Rectal smooth muscle tissue (tissue), 1 donor: ENCODE measurements around the gene TFF1.

ENCODE experiments used
- H3K27ac ChIP-seq: one replicate; pipeline ENCODE4 v1.7.0; 2013; ENCODE audit warnings: low read depth, low read length, inconsistent platforms
- H3K27me3 ChIP-seq: one replicate; pipeline ENCODE4 v1.7.0; 2013; ENCODE audit warnings: low read length; ENCODE audit not compliant: control insufficient read depth, insufficient read depth
- H3K36me3 ChIP-seq: one replicate; pipeline ENCODE4 v1.7.0; 2013; ENCODE audit warnings: low read length; ENCODE audit not compliant: control insufficient read depth, insufficient read depth
- H3K4me1 ChIP-seq: one replicate; pipeline ENCODE4 v1.7.0; 2013; ENCODE audit warnings: low read length; ENCODE audit not compliant: control insufficient read depth, insufficient read depth
- H3K4me3 ChIP-seq: one replicate; pipeline ENCODE4 v1.7.0; 2013; ENCODE audit warnings: low read length
- H3K9ac ChIP-seq: one replicate; pipeline ENCODE4 v1.7.0; 2013; ENCODE audit warnings: low read length

The TFF1 gene

GRCh38 chr21:42362198-42362597 is 4.1 kb downstream of the TFF1 start:
- Histone ChIP-seq H3K4me3 (no peak overlapping the region), H3K27ac (no peak overlapping the region), H3K4me1 (no peaks in the 10 kb centered on the region), H3K27me3 (peaks cover 3% of the 10 kb centered on the region), H3K9ac (no peak overlapping the region), H3K36me3 (no peaks in the 10 kb centered on the region)

GRCh38 chr21:42361286-42361685 is 5.0 kb downstream of the TFF1 start:
- H3K4me1 ChIP-seq: no peaks in the 10 kb centered on the region
- H3K27ac ChIP-seq: no peak overlapping the region
- H3K9ac ChIP-seq: no peak overlapping the region
- H3K27me3 ChIP-seq: peaks cover 3% of the 10 kb centered on the region
- no peaks in the 10 kb centered on the region for H3K36me3 ChIP-seq
- no peak overlapping the region for H3K4me3 ChIP-seq

GRCh38 chr21:42360317-42360716 is 6.0 kb downstream of the TFF1 start:
- Histone ChIP-seq H3K4me3 (no peak overlapping the region), H3K27ac (no peak overlapping the region), H3K4me1 (no peaks in the 10 kb centered on the region), H3K36me3 (no peaks in the 10 kb centered on the region), H3K9ac (no peak overlapping the region), H3K27me3 (peaks cover 3% of the 10 kb centered on the region)

GRCh38 chr21:42358937-42359336 is 7.4 kb downstream of the TFF1 start:
- peaks cover 3% of the 10 kb centered on the region for H3K27me3 ChIP-seq
- H3K9ac ChIP-seq: no peak overlapping the region
- no peak overlapping the region for H3K4me3 ChIP-seq
- no peaks in the 10 kb centered on the region for H3K4me1 ChIP-seq
- no peak overlapping the region for H3K27ac ChIP-seq
- H3K36me3 ChIP-seq: no peaks in the 10 kb centered on the region

- H3K4me3 ChIP-seq: no peak overlapping the region
- H3K36me3 ChIP-seq: no peaks in the 10 kb centered on the region
- H3K4me1 ChIP-seq: no peaks in the 10 kb centered on the region
- H3K27me3 ChIP-seq: peaks cover 3% of the 10 kb centered on the region
- no peak overlapping the region for H3K9ac ChIP-seq
- H3K27ac ChIP-seq: no peak overlapping the region
Observed at GRCh38 chr21:42358261-42358660, 8.1 kb downstream of the TFF1 start.

GRCh38 chr21:42357307-42357706 is 9.0 kb downstream of the TFF1 start:
- no peak overlapping the region for H3K27ac ChIP-seq
- H3K27me3 ChIP-seq: peaks cover 3% of the 10 kb centered on the region
- H3K36me3 ChIP-seq: no peaks in the 10 kb centered on the region
- no peaks in the 10 kb centered on the region for H3K4me1 ChIP-seq
- H3K4me3 ChIP-seq: no peak overlapping the region
- no peak overlapping the region for H3K9ac ChIP-seq

GRCh38 chr21:42356650-42357049 is 9.7 kb downstream of the TFF1 start:
- no peaks in the 10 kb centered on the region for H3K4me1 ChIP-seq
- H3K4me3 ChIP-seq: no peak overlapping the region
- H3K9ac ChIP-seq: no peak overlapping the region
- peaks cover 3% of the 10 kb centered on the region for H3K27me3 ChIP-seq
- H3K27ac ChIP-seq: no peak overlapping the region
- H3K36me3 ChIP-seq: no peaks in the 10 kb centered on the region

GRCh38 chr21:42356046-42356445 is 10.3 kb downstream of the TFF1 start:
- Histone ChIP-seq H3K36me3 (no peaks in the 10 kb centered on the region), H3K9ac (no peak overlapping the region), H3K27me3 (peaks cover 3% of the 10 kb centered on the region), H3K27ac (no peak overlapping the region), H3K4me3 (no peak overlapping the region), H3K4me1 (no peaks in the 10 kb centered on the region)

GRCh38 chr21:42353623-42354022 is 12.7 kb downstream of the TFF1 start:
- Histone ChIP-seq H3K9ac (no peak overlapping the region), H3K27me3 (peaks cover 3% of the 10 kb centered on the region), H3K4me1 (no peaks in the 10 kb centered on the region), H3K4me3 (no peak overlapping the region), H3K27ac (no peak overlapping the region), H3K36me3 (no peaks in the 10 kb centered on the region)

GRCh38 chr21:42352441-42353095 is 13.8 kb downstream of the TFF1 start:
- no peak overlapping the region for H3K27ac ChIP-seq
- H3K27me3 ChIP-seq: no peaks in the 10 kb centered on the region
- no peaks in the 10 kb centered on the region for H3K36me3 ChIP-seq
- H3K4me3 ChIP-seq: no peak overlapping the region
- no peak overlapping the region for H3K9ac ChIP-seq
- H3K4me1 ChIP-seq: no peaks in the 10 kb centered on the region

GRCh38 chr21:42351626-42352440 is 14.5 kb downstream of the TFF1 start:
- H3K36me3 ChIP-seq: no peaks in the 10 kb centered on the region
- no peak overlapping the region for H3K27ac ChIP-seq
- no peaks in the 10 kb centered on the region for H3K27me3 ChIP-seq
- no peak overlapping the region for H3K4me3 ChIP-seq
- H3K9ac ChIP-seq: no peak overlapping the region
- no peaks in the 10 kb centered on the region for H3K4me1 ChIP-seq

GRCh38 chr21:42350927-42351426 is 15.4 kb downstream of the TFF1 start, which contains the start of gene TFF2:
TSS of gene TFF2 (minus strand) at chr21:42350994. CDS start at chr21:42350957, 37 bp downstream.
- H3K4me1 ChIP-seq: no peaks in the 10 kb centered on the region
- H3K27ac ChIP-seq: no peak within 1 kb of the TSS
- no peaks in the 10 kb centered on the region for H3K27me3 ChIP-seq
- H3K4me3 ChIP-seq: no peak within 1 kb of the TSS
- no peak within 1 kb of the TSS for H3K9ac ChIP-seq
- H3K36me3 ChIP-seq: no peaks in the 10 kb centered on the region
